GM18519 (cell line): ENCODE results near the gene KNCN.

Experiments used
- ATAC-seq: cut with Tn5 transposase; IDR thresholded peaks from one replicate; pipeline ENCODE4 v1.9.1; 2021; ENCODE audit warnings: mild to moderate bottlenecking, moderate library complexity; ENCODE audit not compliant: unreplicated experiment, low FRiP score

Gene KNCN

DNA sequence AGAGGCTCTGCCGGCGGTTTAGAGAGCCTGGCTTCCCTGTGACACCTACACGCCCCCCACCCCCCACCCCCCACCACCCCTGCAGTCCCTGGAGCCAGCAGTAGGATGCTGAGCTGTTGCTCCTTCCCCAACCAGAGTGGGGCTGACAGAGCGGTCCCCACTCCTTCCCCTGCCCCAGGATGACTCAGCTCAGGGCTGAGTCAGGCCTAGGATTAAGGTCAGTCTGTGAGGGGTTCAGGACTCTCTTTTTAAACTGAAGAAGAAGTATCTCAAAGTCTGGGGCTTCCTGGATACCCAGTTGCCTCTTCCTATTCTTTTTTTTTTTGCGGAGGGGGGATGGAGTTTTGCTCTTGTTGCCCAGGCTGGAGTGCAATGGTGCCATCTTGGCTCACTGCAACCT is 42.7 kb downstream of the KNCN start:
- no peak for ATAC-seq

DNA sequence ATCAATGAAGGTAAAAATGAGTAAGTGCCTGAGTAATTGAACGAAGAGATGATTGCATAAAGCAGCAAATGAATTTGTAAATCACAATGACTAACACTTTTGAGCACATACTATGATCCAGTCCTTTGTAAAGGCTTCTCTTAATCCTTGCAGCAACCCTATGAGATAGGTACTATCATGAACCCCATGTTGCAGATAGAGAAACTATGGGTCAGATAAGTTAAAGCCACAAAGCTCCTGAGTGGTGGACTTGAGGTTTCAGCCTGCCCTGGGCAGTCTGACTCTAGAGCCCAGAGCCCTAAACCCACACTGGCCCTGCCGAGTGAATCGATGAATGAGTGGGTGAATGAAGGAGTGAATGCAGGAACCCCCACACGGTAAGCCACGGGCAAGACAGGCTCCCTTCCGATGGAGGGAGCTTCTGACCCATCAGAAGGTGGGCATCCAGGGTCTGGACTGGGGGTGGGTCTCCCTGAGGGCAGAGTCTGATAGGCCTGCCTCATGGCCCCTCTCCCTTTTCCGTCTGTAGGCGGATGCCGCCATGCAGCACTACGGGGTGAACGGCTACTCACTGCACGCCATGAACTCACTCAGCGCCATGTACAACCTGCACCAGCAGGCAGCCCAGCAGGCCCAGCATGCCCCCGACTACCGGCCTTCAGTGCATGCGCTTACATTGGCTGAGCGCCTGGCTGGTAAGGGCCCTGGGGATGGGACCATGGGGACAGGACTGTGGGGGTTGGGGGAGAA is 44.8 kb downstream of the KNCN start:
- ATAC-seq, result no peak

DNA sequence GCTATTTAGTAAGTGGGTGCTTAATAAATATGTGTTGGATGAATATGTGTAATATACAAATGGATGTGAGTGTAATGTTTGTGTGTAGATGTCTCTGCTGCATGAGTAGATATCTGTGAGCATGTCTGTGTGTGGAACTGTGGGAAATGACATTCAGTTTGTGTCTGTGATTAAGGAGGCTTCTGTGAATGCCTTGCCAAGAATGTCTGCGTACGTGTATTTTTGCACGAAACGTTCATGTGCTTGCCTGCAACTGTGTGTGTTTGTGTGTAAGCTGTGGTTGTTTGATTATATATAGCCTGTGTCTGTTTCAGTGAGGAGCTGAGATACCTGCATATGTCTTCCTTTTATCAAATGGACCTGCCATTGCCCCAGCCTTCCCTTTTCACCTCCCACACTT is 48.0 kb downstream of the KNCN start:
- no peak for ATAC-seq

DNA sequence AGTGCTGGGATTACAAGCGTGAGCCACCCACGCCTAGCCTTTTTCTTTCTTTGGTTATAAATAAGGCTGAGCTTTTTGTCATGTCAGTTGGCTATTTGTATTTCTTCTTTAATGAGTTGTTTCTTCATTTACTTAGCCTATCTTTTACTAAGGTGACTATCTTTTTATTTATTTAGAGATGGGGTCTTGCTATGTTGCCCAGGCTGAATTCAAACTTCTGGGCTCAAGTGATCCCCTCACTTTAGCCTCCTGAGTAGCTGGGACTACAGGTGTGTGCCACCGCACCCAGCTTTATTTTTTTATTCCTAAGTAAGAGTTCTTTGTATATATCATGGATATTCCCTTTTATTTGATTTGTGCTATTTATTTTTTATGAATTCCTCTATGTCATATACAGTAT is 49.9 kb downstream of the KNCN start:
- ATAC-seq, result no peak

DNA sequence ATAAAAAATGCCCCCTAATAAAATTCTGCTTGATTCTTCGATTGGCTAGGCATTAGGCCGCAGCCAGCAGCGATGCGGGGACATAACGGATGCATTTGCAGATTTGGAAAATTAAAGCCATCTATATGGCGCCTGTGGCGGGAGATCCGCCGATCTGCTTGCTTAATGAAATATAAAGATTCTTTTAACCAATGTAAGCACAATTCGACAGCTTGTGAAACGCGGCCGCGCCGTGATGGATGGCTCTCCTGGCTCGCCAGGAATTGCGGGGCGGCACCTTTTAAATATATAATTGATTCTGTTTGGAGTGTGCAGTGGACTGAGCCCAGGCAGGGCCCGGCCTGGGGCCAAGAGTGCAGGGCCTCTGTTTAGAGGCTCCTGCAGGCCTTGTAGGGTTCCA is 53.8 kb downstream of the KNCN start:
- no peak for ATAC-seq

DNA sequence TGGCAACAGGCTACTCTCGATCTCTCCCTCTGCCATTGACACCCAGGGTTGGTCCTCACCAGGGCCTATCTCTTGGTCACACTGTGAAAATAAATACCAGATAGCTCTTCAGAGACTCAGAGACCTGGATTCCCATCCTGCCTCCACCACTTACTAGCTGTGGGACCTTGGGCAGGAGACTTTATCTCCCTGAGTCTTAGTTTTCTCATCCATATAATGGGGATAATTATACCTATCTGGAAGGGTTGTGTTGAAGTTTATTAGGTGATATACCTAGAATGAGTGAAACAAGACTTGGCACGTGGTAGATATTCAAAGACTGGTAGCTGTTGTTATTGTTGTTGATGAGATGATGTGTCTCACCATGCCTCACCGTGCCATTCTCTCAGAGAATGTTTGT is 54.4 kb downstream of the KNCN start:
- ATAC-seq, result no peak

DNA sequence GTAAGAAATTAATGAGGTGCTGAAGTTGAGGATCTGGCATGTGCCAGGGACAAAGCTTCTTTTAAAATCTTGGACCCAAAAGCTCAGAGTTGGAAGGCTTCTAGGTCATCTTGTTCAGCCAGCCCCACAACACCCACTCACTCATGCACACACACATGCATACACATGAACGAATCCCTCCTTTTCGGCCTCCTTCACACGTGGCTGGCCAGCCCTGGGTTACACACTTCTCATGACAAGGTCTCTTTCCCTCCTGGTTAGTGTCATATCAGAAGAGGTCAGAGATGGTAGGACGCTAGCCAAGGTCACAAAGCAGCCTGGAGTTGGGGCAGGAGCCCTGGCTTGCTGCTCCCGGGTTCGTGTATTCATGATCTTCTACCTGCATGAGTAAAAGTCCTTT is 54.9 kb downstream of the KNCN start:
- ATAC-seq, result no peak

DNA sequence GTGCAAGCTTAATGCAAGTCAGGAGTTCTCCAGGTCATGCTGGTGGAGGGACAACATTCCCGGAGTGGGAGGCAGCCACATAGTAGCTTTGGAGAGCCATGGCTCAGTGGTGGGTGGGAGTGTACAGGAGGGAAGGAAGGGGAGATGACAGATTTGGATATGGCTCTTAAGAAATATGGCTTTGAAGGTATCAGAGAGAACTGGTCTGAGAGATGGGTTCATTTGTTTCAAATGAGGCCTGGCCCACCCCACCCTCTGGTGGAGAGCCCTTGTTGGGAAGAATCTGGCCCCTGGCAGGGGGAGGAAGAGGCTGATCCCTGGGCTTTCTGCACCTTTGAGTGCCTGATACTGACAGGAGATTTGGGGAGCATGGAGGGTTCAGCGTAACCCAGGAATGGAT is 55.7 kb downstream of the KNCN start:
- ATAC-seq, result no peak
